Natural killer cell (primary cell): ENCODE data around the gene OPN1MW. TPM values are rescaled to one million over a fixed set of nuclear protein-coding genes. Genes with fewer than 3 reads are reported as not detected.
"Not testable (repeated sequence)": the region's sequence is repeated elsewhere in the genome, so short reads cannot be mapped to it uniquely, and the experiment has no call there.

Experiments used
- ATAC-seq, 3 donors: fragments of 150-1000 bp in 2 of 3; fragments of 200-7000 bp in 1 of 3; cut with Tn5 transposase; 1 replicate in 1 of 3; 2 replicates in 2 of 3; pipeline ENCODE4 v1.10.0; 2021; ENCODE audit warnings: mild to moderate bottlenecking in 2 of 3, moderate library complexity in 2 of 3
- DNase-seq, 2 donors: peaks; one replicate each; pipeline versions ENCODE4 v3.0.0 to v3.0.0-alpha.2; 2013 to 2021; ENCODE audit warnings: mixed read lengths in 1 of 2
- H3K27ac ChIP-seq: one replicate; pipeline ENCODE4 v1.5.1; 2013; ENCODE audit warnings: mild to moderate bottlenecking, low read length
- H3K27me3 ChIP-seq: one replicate; pipeline ENCODE4 v1.6.1; 2013; ENCODE audit warnings: low read length; ENCODE audit not compliant: control insufficient read depth, insufficient read depth
- H3K36me3 ChIP-seq: one replicate; pipeline ENCODE4 v1.6.1; 2013; ENCODE audit warnings: low read length; ENCODE audit not compliant: control insufficient read depth, insufficient read depth
- H3K4me1 ChIP-seq: one replicate; pipeline ENCODE4 v1.6.1; 2013; ENCODE audit warnings: low read length; ENCODE audit not compliant: control insufficient read depth, insufficient read depth
- H3K4me3 ChIP-seq: one replicate; pipeline ENCODE4 v1.5.1; 2013; ENCODE audit warnings: low read length
- H3K9me3 ChIP-seq: one replicate; pipeline ENCODE4 v1.6.1; 2013; ENCODE audit warnings: low read length; ENCODE audit not compliant: control insufficient read depth, insufficient read depth
- H3K27ac Mint-ChIP-seq, 2 donors: one replicate each; pipeline ENCODE4 v1.8.0; 2022; ENCODE audit warnings: mild to moderate bottlenecking in 2 of 2, mixed read lengths in 2 of 2, moderate library complexity in 1 of 2
- H3K27me3 Mint-ChIP-seq, 2 donors: one replicate each; pipeline ENCODE4 v1.8.0; 2022; ENCODE audit warnings: low read depth in 2 of 2, mixed read lengths in 2 of 2
- H3K36me3 Mint-ChIP-seq: one replicate; pipeline ENCODE4 v1.8.0; 2022; ENCODE audit warnings: mixed read lengths
- H3K4me1 Mint-ChIP-seq, 2 donors: one replicate each; pipeline ENCODE4 v1.8.0; 2022; ENCODE audit warnings: mixed read lengths in 2 of 2
- H3K4me3 Mint-ChIP-seq: one replicate; pipeline ENCODE4 v1.8.0; 2022; ENCODE audit warnings: mild to moderate bottlenecking, moderate library complexity, mixed read lengths
- H3K9me3 Mint-ChIP-seq, 2 donors: one replicate each; pipeline ENCODE4 v1.8.0; 2022; ENCODE audit warnings: mixed read lengths in 2 of 2
- WGBS: methylation state at CpG from one replicate; pipeline ENCODE4 v1.1.7; 2013; ENCODE audit warnings: missing lambda C conversion rate; ENCODE audit not compliant: insufficient coverage; 5-methylcytosine and 5-hydroxymethylcytosine counted together
- intact Hi-C: fragments of 100-400 bp; cut with micrococcal nuclease; formaldehyde crosslinking; loops from one replicate; pipeline ENCODE4 v1.14.2; 2022
- total RNA-seq, 4 donors: library from RNA; stranded (reverse); fragments of 120-200 nt in 1 of 4; gene quantifications; one replicate each; pipeline versions ENCODE4 v1.2.3 to v1.2.4, GENCODE V29; 2013 to 2022

Gene OPN1MW
- total RNA-seq, 3 donors from 2014 or later (not counting 1 experiment from before 2014, with no cell fraction given) = not detected

- no CpG with 5 or more reads among the region's 6 CpGs for WGBS
- H3K4me1 Mint-ChIP-seq, H3K4me1 ChIP-seq, intact Hi-C loops, ATAC-seq, H3K36me3 ChIP-seq, H3K27ac Mint-ChIP-seq, H3K4me3 ChIP-seq, H3K27me3 ChIP-seq, H3K4me3 Mint-ChIP-seq, H3K36me3 Mint-ChIP-seq, DNase-seq, H3K9me3 ChIP-seq, H3K27ac ChIP-seq, H3K9me3 Mint-ChIP-seq, H3K27me3 Mint-ChIP-seq: not testable (repeated sequence)
Measured at GRCh38 chrX:154151030-154151429, 31.4 kb upstream of the OPN1MW start.

DNA sequence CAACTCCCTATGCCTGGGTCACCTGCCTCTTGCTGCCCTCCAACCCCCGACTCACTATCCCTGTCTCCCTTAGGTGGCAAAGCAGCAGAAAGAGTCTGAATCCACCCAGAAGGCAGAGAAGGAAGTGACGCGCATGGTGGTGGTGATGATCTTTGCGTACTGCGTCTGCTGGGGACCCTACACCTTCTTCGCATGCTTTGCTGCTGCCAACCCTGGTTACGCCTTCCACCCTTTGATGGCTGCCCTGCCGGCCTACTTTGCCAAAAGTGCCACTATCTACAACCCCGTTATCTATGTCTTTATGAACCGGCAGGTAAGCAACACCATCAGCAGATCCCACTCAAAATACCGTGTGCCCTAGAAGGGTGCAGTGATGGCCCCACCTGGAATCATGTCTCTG is 26.2 kb upstream of the OPN1MW start:
- H3K9me3 Mint-ChIP-seq, H3K27ac ChIP-seq, H3K9me3 ChIP-seq, H3K4me1 Mint-ChIP-seq, H3K27ac Mint-ChIP-seq, H3K36me3 ChIP-seq, H3K4me3 ChIP-seq, H3K27me3 Mint-ChIP-seq, H3K4me3 Mint-ChIP-seq, H3K36me3 Mint-ChIP-seq, DNase-seq, H3K4me1 ChIP-seq, ATAC-seq, H3K27me3 ChIP-seq, intact Hi-C loops: not testable (repeated sequence)
- 98% methylated on average over 5 of the region's 11 CpGs for WGBS

DNA sequence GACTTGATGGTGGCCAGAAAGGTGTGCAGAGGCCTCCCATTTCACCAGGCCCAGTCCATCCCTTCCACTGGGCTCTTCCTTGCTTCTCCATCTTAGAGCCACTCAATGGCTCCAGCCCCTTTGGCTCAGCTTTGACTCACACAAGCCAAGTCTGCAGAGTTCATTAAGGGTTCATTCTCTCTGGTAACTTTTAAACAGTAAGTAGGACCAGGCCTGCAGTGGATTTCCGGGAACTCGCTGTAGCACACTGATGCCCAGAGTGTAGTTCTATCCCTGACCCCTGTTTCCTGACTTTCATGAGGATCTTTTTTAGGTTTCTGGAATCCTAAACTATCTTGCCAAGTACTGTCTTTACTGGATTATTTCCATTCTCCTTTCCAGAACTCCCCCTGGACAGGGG is 25.2 kb upstream of the OPN1MW start:
- H3K36me3 ChIP-seq, H3K36me3 Mint-ChIP-seq, H3K4me3 Mint-ChIP-seq, H3K27me3 Mint-ChIP-seq, H3K27ac ChIP-seq, H3K9me3 Mint-ChIP-seq, H3K4me1 ChIP-seq, H3K4me1 Mint-ChIP-seq, H3K27me3 ChIP-seq, H3K27ac Mint-ChIP-seq, intact Hi-C loops, H3K9me3 ChIP-seq, ATAC-seq, DNase-seq, H3K4me3 ChIP-seq: not testable (repeated sequence)
- whole genome bisulfite sequencing = no CpG with 5 or more reads among the region's 2 CpGs

- H3K4me1 ChIP-seq, H3K4me3 Mint-ChIP-seq, H3K27ac Mint-ChIP-seq, H3K27me3 Mint-ChIP-seq, intact Hi-C loops, H3K9me3 ChIP-seq, H3K36me3 Mint-ChIP-seq, ATAC-seq, H3K4me3 ChIP-seq, H3K27ac ChIP-seq, H3K9me3 Mint-ChIP-seq, DNase-seq, H3K27me3 ChIP-seq, H3K36me3 ChIP-seq, H3K4me1 Mint-ChIP-seq: not testable (repeated sequence)
- no CpG with 5 or more reads among the region's 15 CpGs for WGBS
Measured at GRCh38 chrX:154159345-154159744, 23.1 kb upstream of the OPN1MW start.

DNA sequence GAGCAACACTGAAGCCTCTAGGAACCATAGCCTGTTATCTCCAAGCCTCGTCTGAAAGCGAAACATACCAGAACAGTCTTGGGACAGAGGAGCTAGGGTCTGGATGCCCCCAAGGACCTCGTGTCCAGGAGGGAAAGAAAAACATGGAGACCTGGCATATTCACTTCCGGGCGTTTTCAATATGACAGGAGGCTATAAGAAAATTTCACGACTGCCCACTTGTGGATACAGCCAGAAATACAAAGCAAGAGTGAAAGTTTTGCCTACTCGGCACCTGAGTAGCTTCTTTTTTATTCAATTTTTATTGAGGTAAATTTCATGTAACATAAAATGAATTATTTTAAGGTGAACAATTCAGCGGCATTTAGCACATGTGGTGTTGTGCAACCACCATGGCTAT is 17.5 kb upstream of the OPN1MW start:
- H3K4me1 ChIP-seq, H3K27me3 ChIP-seq, H3K36me3 Mint-ChIP-seq, intact Hi-C loops, DNase-seq, H3K36me3 ChIP-seq, H3K4me3 Mint-ChIP-seq, H3K27me3 Mint-ChIP-seq, H3K4me3 ChIP-seq, H3K27ac Mint-ChIP-seq, H3K4me1 Mint-ChIP-seq, H3K27ac ChIP-seq, H3K9me3 ChIP-seq, H3K9me3 Mint-ChIP-seq, ATAC-seq: not testable (repeated sequence)
- WGBS = no CpG with 5 or more reads among the region's 8 CpGs

- H3K9me3 Mint-ChIP-seq, H3K27ac ChIP-seq, H3K36me3 ChIP-seq, H3K4me1 ChIP-seq, H3K9me3 ChIP-seq, H3K27me3 Mint-ChIP-seq, DNase-seq, H3K4me3 Mint-ChIP-seq, H3K27me3 ChIP-seq, ATAC-seq, H3K4me1 Mint-ChIP-seq, H3K27ac Mint-ChIP-seq, intact Hi-C loops, H3K4me3 ChIP-seq, H3K36me3 Mint-ChIP-seq: not testable (repeated sequence)
- no CpG with 5 or more reads among the region's 13 CpGs for WGBS
Measured at GRCh38 chrX:154168384-154168783, 14.0 kb upstream of the OPN1MW start.

- H3K4me3 Mint-ChIP-seq, DNase-seq, H3K27me3 Mint-ChIP-seq, H3K36me3 ChIP-seq, H3K27ac ChIP-seq, H3K4me3 ChIP-seq, H3K27me3 ChIP-seq, H3K9me3 Mint-ChIP-seq, H3K9me3 ChIP-seq, H3K4me1 Mint-ChIP-seq, intact Hi-C loops, H3K27ac Mint-ChIP-seq, H3K4me1 ChIP-seq, H3K36me3 Mint-ChIP-seq: not testable (repeated sequence)
- WGBS = no CpG with 5 or more reads among the region's 11 CpGs
- peak; percentile 86 to 96 (median 88) for ATAC-seq
Measured at GRCh38 chrX:154172535-154172943, 9.9 kb upstream of the OPN1MW start.

DNA sequence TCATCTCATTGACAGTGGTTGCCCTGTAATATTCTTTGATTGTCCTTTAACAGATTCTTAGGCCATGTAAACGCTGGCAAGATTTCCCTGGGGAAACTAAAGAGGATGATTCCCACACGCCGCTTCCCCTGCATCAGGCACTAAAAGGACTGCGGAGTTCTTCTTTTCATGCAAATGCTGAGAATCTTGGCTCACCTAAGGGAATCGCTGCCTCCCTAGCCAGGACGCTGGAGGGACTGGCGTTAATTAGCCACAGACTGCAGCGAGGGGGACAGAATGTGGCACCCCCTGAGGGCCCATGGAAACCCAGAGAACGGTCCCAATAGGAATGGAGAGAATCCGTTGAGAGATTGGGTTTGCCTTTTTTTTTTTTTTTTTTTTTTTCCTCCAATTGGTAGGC is 8.0 kb upstream of the OPN1MW start:
- H3K9me3 ChIP-seq, H3K36me3 ChIP-seq, H3K27me3 Mint-ChIP-seq, H3K27me3 ChIP-seq, ATAC-seq, DNase-seq, H3K4me3 Mint-ChIP-seq, H3K4me1 ChIP-seq, H3K36me3 Mint-ChIP-seq, H3K4me1 Mint-ChIP-seq, H3K9me3 Mint-ChIP-seq, intact Hi-C loops, H3K27ac ChIP-seq, H3K4me3 ChIP-seq, H3K27ac Mint-ChIP-seq: not testable (repeated sequence)
- no CpG with 5 or more reads among the region's 10 CpGs for WGBS
